ENCODE data around the gene PI4K2A.

The PI4K2A gene

DNA sequence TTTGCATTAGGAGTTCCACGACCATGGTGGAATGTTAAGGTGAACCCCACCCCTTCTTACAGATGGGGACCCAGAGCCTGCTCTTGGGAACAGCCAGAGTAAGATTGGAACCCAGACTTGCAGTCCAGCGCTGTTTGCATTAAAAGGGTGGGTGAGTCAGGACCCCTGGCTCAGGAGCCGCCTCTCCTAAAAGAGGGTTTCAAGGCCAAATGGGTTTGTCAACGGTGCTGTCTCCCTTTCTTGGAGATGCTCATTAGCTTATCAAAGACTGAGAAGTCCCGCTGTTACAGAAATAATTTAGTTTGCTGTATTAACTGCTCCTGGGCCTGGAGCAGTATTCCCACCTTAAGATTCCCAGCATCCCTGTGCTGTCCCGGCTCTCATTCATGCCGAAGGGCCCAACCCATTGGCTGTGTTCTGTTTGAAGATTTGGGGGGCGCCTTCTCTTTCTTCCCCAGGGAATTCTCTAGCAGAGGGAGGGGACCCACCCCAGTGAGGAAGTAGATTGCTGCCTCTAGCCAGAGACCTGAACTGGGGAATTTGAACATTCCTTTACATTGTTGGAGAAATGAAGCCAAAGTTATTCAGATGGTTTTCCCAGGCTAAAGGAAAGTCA lies 74.9 kb downstream of the PI4K2A start:
- TF ChIP-seq, protein P1, sequence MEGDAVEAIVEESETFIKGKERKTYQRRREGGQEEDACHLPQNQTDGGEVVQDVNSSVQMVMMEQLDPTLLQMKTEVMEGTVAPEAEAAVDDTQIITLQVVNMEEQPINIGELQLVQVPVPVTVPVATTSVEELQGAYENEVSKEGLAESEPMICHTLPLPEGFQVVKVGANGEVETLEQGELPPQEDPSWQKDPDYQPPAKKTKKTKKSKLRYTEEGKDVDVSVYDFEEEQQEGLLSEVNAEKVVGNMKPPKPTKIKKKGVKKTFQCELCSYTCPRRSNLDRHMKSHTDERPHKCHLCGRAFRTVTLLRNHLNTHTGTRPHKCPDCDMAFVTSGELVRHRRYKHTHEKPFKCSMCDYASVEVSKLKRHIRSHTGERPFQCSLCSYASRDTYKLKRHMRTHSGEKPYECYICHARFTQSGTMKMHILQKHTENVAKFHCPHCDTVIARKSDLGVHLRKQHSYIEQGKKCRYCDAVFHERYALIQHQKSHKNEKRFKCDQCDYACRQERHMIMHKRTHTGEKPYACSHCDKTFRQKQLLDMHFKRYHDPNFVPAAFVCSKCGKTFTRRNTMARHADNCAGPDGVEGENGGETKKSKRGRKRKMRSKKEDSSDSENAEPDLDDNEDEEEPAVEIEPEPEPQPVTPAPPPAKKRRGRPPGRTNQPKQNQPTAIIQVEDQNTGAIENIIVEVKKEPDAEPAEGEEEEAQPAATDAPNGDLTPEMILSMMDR (IDR thresholded peaks at IDR 0.05): no peak

DNA sequence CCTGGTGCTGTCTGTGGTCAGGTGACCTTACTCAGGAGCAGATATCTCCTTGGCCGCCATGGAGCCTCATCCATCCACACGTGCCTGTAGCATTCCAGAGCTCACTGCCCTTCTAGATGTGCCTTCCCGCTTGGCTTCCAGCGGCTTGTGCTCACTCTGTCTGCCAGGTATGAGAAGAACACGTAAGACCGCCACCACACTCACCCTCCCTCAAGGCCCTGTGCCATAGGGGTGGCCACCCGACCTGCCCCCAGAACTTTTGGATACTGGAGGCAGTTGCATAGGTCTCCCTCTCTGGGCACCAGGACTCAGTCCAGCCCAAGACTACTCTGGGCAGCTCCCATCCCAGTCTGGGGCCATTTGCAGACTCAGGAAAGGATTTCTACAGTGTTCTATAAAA lies 77.2 kb downstream of the PI4K2A start:
- TF ChIP-seq, protein P1 (IDR thresholded peaks at IDR 0.05): no peak

DNA sequence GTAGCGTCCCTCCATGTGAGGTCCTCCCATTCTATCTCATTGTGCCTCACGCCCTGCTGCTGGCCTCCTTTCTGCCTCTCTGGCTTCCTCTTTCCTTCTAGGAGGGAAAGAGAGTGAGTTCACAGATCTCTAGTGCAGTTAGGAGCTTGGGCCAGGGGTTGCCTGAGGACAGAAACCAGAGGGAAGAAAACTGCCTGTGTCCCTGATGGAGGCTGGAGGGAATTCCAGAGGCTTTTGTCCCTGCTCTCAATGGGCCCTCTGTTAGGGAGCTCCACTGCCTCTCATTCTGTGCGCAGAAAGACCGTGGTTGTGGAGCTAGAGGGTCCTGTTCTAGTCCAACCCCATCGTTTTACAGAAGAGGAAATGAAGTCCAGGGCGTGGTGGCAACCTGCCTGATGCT lies 77.7 kb downstream of the PI4K2A start:
- TF ChIP-seq, protein P1 (IDR thresholded peaks at IDR 0.05): no peak

DNA sequence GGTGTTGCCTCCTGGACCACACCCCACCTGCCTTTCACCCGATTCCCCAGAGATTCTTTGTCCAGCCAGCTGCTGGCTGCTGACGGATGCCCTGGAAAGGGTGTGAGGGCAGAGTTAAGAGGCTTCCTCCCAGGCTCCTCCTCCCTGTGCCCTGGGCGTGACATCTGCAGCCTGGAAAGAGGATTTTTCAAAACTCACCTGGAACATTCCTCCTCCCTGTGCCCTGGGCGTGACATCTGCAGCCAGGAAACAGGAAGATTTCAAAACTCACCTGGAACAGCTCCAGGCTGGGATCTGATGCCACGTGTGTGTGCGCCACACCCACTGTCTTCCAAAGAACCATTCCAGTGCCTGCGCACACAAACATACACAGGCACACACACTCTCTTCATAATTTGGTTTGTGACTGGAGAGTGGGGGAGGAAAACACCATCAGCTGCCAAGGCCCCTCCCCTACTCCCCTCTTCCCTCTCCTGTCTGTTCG lies 78.2 kb downstream of the PI4K2A start:
- TF ChIP-seq, protein P1 (IDR thresholded peaks at IDR 0.05): no peak

DNA sequence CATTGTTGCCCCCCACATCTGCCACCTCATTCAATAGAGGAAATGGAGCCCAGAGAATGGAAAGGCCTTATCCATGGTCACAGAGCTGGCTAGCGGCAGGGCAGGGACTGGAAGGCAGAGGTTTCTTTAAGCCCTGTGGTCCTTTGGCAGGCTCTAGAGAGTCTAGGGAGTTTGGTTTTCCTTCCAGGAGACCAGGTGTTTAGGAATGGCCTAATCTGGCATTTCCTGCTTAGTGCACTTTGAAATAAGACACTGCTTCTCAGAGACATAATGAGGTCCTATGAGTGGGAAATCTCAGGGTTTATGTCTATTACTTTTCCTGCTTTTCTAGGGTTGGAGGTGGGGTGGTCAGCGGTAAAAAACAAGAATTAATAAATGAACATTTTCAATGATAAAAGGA lies 79.1 kb downstream of the PI4K2A start:
- TF ChIP-seq, protein P1 (IDR thresholded peaks at IDR 0.05): no peak

DNA sequence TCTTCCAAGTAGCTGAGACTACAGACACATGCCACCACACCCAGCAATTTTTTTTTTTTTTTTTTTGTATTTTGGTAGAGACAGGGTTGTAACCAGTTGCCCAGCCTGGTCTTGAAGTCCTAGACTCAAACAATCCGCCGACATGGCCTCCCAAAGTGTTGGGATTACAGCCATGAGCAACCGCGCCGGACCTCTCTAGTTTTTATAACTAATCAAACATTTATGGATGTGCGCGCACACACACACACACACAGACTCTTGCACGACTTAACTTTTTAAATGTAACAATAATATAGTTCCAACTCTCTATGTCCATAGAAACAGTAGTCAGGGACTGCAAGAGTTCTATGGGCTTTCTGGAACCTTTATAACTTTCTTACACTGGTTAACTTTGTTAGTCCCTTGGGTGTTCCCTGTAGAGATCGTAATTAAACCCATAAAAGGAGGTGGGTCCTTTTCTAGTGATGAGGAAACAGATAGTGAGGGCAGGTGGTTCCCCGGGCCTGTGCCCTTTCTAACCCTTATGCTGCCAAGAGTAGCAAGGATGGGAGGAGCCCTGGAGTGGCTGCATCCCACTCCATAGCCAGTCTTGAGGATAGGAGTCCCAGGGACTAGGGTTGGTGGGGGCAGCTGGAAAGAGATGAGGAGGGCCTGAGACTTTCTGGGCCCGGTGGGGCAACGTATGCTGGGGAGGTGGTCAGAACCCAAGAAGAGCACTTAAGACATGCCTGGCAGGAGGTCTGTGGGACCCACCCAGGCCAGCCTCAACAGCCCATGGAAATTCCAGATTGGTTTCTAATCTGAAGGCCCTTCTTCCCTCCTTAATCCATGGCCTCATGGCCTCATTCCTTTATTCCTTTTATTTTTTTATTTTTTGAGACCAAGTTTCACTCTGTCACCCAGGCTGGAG lies 81.7 kb downstream of the PI4K2A start:
- TF ChIP-seq, protein P1 (IDR thresholded peaks at IDR 0.05): no peak

DNA sequence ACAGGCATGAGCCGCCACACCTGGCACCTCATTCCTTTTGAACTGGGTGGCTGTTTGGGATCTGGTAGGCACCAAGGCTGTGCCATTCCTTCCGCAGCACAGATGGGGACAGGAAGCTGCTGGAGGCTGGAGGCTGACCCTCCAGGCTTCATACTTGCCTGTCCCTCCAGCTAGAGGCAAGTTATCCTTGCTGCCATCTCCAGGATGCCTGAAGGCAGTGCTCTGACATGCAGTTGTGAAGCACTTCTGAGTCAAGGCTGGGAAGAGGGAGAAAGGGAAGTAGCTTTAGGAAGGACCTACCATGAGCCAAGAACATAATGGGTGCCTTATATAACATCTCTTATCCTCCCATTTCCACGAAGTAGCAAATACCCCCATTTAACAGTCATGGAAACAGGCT lies 82.5 kb downstream of the PI4K2A start:
- TF ChIP-seq, protein P1 (IDR thresholded peaks at IDR 0.05): no peak
